BJ (cell line): ENCODE measurements around the gene SIPA1L2. TPM values are rescaled to one million over a fixed set of nuclear protein-coding genes. Genes with fewer than 3 reads are reported as not detected.

Source experiments
- CTCF ChIA-PET: fragments of 350-600 bp; formaldehyde crosslinking; extraction: SDS; loops from one replicate; lab custom pipeline; 2021; ENCODE audit warnings: antibody characterized with exemption, inconsistent platforms; lab: Yijun Ruan, JAX
- POLR2A ChIA-PET: fragments of 300-600 bp; sonication (Branson Sonifier 250); formaldehyde crosslinking; extraction: SDS; loops from one replicate; lab custom pipeline; 2021; ENCODE audit warnings: antibody characterized with exemption; lab: Charles Lee
- DNase-seq: peaks from one replicate; pipeline ENCODE4 v3.0.0-alpha.2; 2011; ENCODE audit warnings: low read depth
- H3K27me3 ChIP-seq: 2 replicates; pipeline ENCODE4 v1.6.0; 2011; ENCODE audit warnings: low read length; ENCODE audit not compliant: control insufficient read depth, insufficient read depth
- H3K36me3 ChIP-seq: 2 replicates; pipeline ENCODE4 v1.5.1; 2011; ENCODE audit warnings: low read length; ENCODE audit not compliant: control insufficient read depth, insufficient read depth
- H3K4me3 ChIP-seq: 2 replicates; pipeline ENCODE4 v1.5.1; 2011; ENCODE audit warnings: low read depth, mild to moderate bottlenecking, control low read depth, low read length
- CTCF ChIP-seq: IDR thresholded peaks from 2 replicates; pipeline ENCODE4 v1.5.1; 2011; ENCODE audit warnings: low read depth, mild to moderate bottlenecking, control low read depth, inconsistent platforms, low read length, moderate library complexity; ENCODE audit not compliant: insufficient read depth
- polyA plus RNA-seq: library from polyadenylated mRNA; depleted of rRNA; stranded (reverse); fragments of >200 nt; gene quantifications from 2 replicates; pipeline ENCODE4 v1.2.3, GENCODE V29; 2011

SIPA1L2 gene
- polyA plus RNA-seq, 1 experiment, result 5.1 TPM

GRCh38 chr1:232600424-232601258 is 29.3 kb downstream of the SIPA1L2 start:
- no peaks in the 10 kb centered on the region for H3K36me3 ChIP-seq
- CTCF ChIA-PET, result no interaction called here
- H3K27me3 ChIP-seq, result no peaks in the 10 kb centered on the region
- no peak for TF ChIP-seq CTCF
- no peak overlapping the region for H3K4me3 ChIP-seq
- no peak for DNase-seq
- POLR2A ChIA-PET, result no interaction called here

- Histone ChIP-seq H3K4me3 (no peak overlapping the region), H3K27me3 (no peaks in the 10 kb centered on the region), H3K36me3 (no peaks in the 10 kb centered on the region)
- CTCF ChIA-PET, result no interaction called here
- POLR2A ChIA-PET, result no interaction called here
- DNase-seq, result no peak
- no peak for TF ChIP-seq CTCF
Observed at GRCh38 chr1:232599178-232600041, 30.5 kb downstream of the SIPA1L2 start.

- ChIA-PET CTCF (no interaction called here), POLR2A (no interaction called here)
- no peaks in the 10 kb centered on the region for H3K36me3 ChIP-seq
- TF ChIP-seq CTCF, result no peak
- H3K4me3 ChIP-seq, result no peak overlapping the region
- H3K27me3 ChIP-seq, result no peaks in the 10 kb centered on the region
- DNase-seq, result no peak
Observed at GRCh38 chr1:232598837-232599177, 31.1 kb downstream of the SIPA1L2 start.

GRCh38 chr1:232598133-232598532 is 31.8 kb downstream of the SIPA1L2 start:
- ChIA-PET CTCF (no interaction called here), POLR2A (no interaction called here)
- H3K27me3 ChIP-seq, result no peaks in the 10 kb centered on the region
- DNase-seq, result no peak
- no peaks in the 10 kb centered on the region for H3K36me3 ChIP-seq
- no peak overlapping the region for H3K4me3 ChIP-seq
- TF ChIP-seq CTCF, result no peak

GRCh38 chr1:232597721-232598120 is 32.2 kb downstream of the SIPA1L2 start:
- DNase-seq, result no peak
- no peaks in the 10 kb centered on the region for H3K27me3 ChIP-seq
- H3K4me3 ChIP-seq, result no peak overlapping the region
- POLR2A ChIA-PET, result no interaction called here
- CTCF ChIA-PET, result no interaction called here
- no peak for TF ChIP-seq CTCF
- no peaks in the 10 kb centered on the region for H3K36me3 ChIP-seq
